ENCODE results near the gene ZCCHC7. TPM values are rescaled to one million over a fixed set of nuclear protein-coding genes. Genes with fewer than 3 reads are reported as not detected.

ZCCHC7 gene
- total RNA-seq, 1 experiment from 2014 or later, result 27.9 TPM

DNA sequence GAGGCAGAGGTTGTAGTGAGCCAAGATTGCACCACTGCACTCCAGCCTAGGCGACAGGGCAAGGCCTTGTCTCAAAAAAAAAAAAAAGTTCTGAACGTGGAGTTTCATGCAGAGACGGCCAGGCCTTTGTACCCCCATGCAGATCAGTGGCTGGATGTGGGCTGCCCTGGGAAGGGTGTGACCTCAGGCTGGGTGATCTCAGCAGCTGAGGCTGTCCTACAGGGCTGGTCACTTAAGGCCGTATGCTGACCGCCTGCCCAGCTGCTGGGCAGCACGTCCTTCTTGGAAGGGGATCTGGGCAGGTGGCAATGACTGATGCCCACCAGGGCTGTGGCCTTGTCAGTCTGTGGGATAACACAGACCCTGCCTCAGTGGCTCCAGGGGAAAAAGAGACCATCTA, 264.9 kb downstream of the ZCCHC7 start:
- BruUV-seq (replicated peaks), result no TSS peak
- Histone ChIP-seq H3K36me3 (ENCODE audit: insufficient read depth, low read length, poor library complexity, severe bottlenecking) (no peaks in the 10 kb centered on the region), H3K4me3 (ENCODE audit: low read depth, low read length, poor library complexity, severe bottlenecking) (no peak overlapping the region), H3K9me3 (ENCODE audit: low read depth, low read length, poor library complexity, severe bottlenecking) (no peaks in the 10 kb centered on the region), H3K4me1 (ENCODE audit: insufficient read depth, low read length, poor library complexity, severe bottlenecking) (peaks cover 33% of the 10 kb centered on the region), H3K27me3 (replicated peaks; ENCODE audit: insufficient read depth, low read depth, low read length, poor library complexity) (no peaks in the 10 kb centered on the region), H3K27ac (ENCODE audit: low read depth, low read length, poor library complexity, severe bottlenecking) (peak overlapping the region; percentile 95)
- ChIA-PET POLR2A (ENCODE audit: low non-redundant PET) (no interaction called here), CTCF (no interaction called here)
- no peak for DNase-seq (ENCODE audit: low spot score)
- intact Hi-C loops (cut with micrococcal nuclease; ENCODE audit: unreplicated experiment), result loop anchor here (2.0 to 10.0 kb wide), 3 partner anchors 48 to 510 kb away; no protein-coding TSS in a partner anchor
- no peak for TF ChIP-seq EZH2 (IDR thresholded peaks at IDR 0.05; ENCODE audit: borderline replicate concordance, low read depth, low read length, poor library complexity, severe bottlenecking)
- TF ChIP-seq, protein P1, sequence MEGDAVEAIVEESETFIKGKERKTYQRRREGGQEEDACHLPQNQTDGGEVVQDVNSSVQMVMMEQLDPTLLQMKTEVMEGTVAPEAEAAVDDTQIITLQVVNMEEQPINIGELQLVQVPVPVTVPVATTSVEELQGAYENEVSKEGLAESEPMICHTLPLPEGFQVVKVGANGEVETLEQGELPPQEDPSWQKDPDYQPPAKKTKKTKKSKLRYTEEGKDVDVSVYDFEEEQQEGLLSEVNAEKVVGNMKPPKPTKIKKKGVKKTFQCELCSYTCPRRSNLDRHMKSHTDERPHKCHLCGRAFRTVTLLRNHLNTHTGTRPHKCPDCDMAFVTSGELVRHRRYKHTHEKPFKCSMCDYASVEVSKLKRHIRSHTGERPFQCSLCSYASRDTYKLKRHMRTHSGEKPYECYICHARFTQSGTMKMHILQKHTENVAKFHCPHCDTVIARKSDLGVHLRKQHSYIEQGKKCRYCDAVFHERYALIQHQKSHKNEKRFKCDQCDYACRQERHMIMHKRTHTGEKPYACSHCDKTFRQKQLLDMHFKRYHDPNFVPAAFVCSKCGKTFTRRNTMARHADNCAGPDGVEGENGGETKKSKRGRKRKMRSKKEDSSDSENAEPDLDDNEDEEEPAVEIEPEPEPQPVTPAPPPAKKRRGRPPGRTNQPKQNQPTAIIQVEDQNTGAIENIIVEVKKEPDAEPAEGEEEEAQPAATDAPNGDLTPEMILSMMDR (conservative IDR thresholded peaks at IDR 0.05; ENCODE audit: low read depth, low read length), result no peak

DNA sequence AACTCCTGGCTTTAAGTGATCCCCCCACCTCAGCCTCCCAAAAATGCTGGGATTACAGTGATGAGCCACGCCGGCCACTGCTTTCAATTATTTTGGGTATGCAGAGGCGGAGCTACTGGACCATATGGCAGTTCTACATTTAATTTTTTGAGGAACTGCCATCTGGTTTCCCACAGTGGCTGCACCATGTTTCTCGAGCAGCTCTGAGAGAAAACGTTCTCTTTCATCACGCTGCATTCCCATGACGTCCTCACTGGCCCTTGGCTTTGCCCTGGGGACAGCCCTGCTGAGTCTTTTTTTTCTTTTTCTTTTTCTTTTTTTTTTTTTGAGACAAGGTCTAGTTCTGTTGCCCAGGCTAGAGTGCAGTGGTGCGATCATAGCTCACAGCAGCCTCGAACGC, 266.6 kb downstream of the ZCCHC7 start:
- CTCF ChIA-PET, result no interaction called here
- H3K27me3 ChIP-seq (replicated peaks; ENCODE audit: insufficient read depth, low read depth, low read length, poor library complexity), result no peaks in the 10 kb centered on the region
- intact Hi-C loops (cut with micrococcal nuclease; ENCODE audit: unreplicated experiment), result loop anchor here (10.0 kb wide), 2 partner anchors 392 to 512 kb away; no protein-coding TSS in a partner anchor
- BruUV-seq (replicated peaks), result no TSS peak
- no peak overlapping the region for H3K27ac ChIP-seq (ENCODE audit: low read depth, low read length, poor library complexity, severe bottlenecking)
- TF ChIP-seq EZH2 (IDR thresholded peaks at IDR 0.05; ENCODE audit: borderline replicate concordance, low read depth, low read length, poor library complexity, severe bottlenecking), result no peak
- TF ChIP-seq, protein P1 (conservative IDR thresholded peaks at IDR 0.05; ENCODE audit: low read depth, low read length), result no peak
- no peak for DNase-seq (ENCODE audit: low spot score)
- POLR2A ChIA-PET (ENCODE audit: low non-redundant PET), result no interaction called here
- no peak overlapping the region for H3K4me3 ChIP-seq (ENCODE audit: low read depth, low read length, poor library complexity, severe bottlenecking)
- H3K4me1 ChIP-seq (ENCODE audit: insufficient read depth, low read length, poor library complexity, severe bottlenecking), result peaks cover 33% of the 10 kb centered on the region
- H3K36me3 ChIP-seq (ENCODE audit: insufficient read depth, low read length, poor library complexity, severe bottlenecking), result no peaks in the 10 kb centered on the region
- no peaks in the 10 kb centered on the region for H3K9me3 ChIP-seq (ENCODE audit: low read depth, low read length, poor library complexity, severe bottlenecking)

DNA sequence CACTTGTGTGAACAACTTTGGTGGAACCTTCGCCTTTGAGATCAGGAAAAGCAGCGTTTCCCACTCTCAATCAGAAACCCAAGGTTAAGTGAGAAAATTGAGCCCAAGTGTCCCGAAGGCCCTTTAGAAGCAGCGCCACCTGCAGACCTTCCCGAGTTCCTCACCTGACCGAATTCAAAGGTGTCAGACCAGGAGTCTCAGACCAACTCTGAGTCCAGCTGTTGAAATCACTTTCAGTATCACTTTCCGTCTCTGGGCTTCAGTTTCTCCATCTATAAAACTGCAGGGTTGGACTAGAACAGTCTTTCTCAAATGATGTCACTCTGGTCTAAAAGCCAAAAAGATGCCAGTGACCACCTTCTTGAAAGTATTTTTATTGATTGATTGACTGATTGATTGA, 270.4 kb downstream of the ZCCHC7 start:
- intact Hi-C loops (cut with micrococcal nuclease; ENCODE audit: unreplicated experiment), result no loop called here
- TF ChIP-seq EZH2 (IDR thresholded peaks at IDR 0.05; ENCODE audit: borderline replicate concordance, low read depth, low read length, poor library complexity, severe bottlenecking), result no peak
- TF ChIP-seq, protein P1 (conservative IDR thresholded peaks at IDR 0.05; ENCODE audit: low read depth, low read length), result peak; percentile 33
- Histone ChIP-seq H3K4me1 (ENCODE audit: insufficient read depth, low read length, poor library complexity, severe bottlenecking) (peaks cover 3% of the 10 kb centered on the region), H3K36me3 (ENCODE audit: insufficient read depth, low read length, poor library complexity, severe bottlenecking) (no peaks in the 10 kb centered on the region), H3K27ac (ENCODE audit: low read depth, low read length, poor library complexity, severe bottlenecking) (no peak overlapping the region), H3K4me3 (ENCODE audit: low read depth, low read length, poor library complexity, severe bottlenecking) (no peak overlapping the region), H3K27me3 (replicated peaks; ENCODE audit: insufficient read depth, low read depth, low read length, poor library complexity) (no peaks in the 10 kb centered on the region), H3K9me3 (ENCODE audit: low read depth, low read length, poor library complexity, severe bottlenecking) (no peaks in the 10 kb centered on the region)
- DNase-seq (ENCODE audit: low spot score), result no peak
- no TSS peak for BruUV-seq (replicated peaks)
- ChIA-PET POLR2A (ENCODE audit: low non-redundant PET) (no interaction called here), CTCF (no interaction called here)

Data from A673 (cell line).